Activated B cell treated with CpG ODN at 0.5 μM for 24 hours (primary cell): ENCODE results near the gene MED26. TPM values are rescaled to one million over a fixed set of nuclear protein-coding genes. Genes with fewer than 3 reads are reported as not detected.
"Not testable (repeated sequence)": the region's sequence is repeated elsewhere in the genome, so short reads cannot be mapped to it uniquely, and the experiment has no call there.

Experiments
- ATAC-seq: fragments of 200-7000 bp; cut with Tn5 transposase; one replicate; pipeline ENCODE4 v1.10.0; 2021; ENCODE audit warnings: low read depth, mild to moderate bottlenecking, moderate library complexity
- CTCF ChIA-PET: fragments of 350-600 bp; sonication (Branson Sonifier 250); formaldehyde crosslinking; loops from one replicate; lab custom pipeline; 2021; ENCODE audit warnings: antibody characterized with exemption; lab: Charles Lee
- POLR2A ChIA-PET: fragments of 350-600 bp; sonication (Branson Sonifier 250); formaldehyde crosslinking; loops from one replicate; lab custom pipeline; 2021; ENCODE audit warnings: antibody characterized with exemption; lab: Charles Lee
- DNase-seq: peaks from one replicate; pipeline ENCODE4 v3.0.0; 2022
- H3K27ac Mint-ChIP-seq: one replicate; pipeline ENCODE4 v1.8.0; 2020; ENCODE audit warnings: mixed read lengths
- H3K27me3 Mint-ChIP-seq: one replicate; pipeline ENCODE4 v1.8.0; 2021; ENCODE audit warnings: mixed read lengths
- H3K36me3 Mint-ChIP-seq: one replicate; pipeline ENCODE4 v1.8.0; 2021; ENCODE audit warnings: low read depth, mixed read lengths
- H3K4me1 Mint-ChIP-seq: one replicate; pipeline ENCODE4 v1.8.0; 2021; ENCODE audit warnings: mixed read lengths
- H3K4me3 Mint-ChIP-seq: one replicate; pipeline ENCODE4 v1.8.0; 2020; ENCODE audit warnings: mild to moderate bottlenecking, mixed read lengths
- H3K9me3 Mint-ChIP-seq: one replicate; pipeline ENCODE4 v1.8.0; 2020; ENCODE audit warnings: mixed read lengths
- CTCF ChIP-seq: fragments of 200-600 bp; IDR thresholded peaks from one replicate; pipeline ENCODE4 v1.8.0; 2022; ENCODE audit warnings: antibody characterized with exemption, mild to moderate bottlenecking
- intact Hi-C: fragments of 100-400 bp; cut with micrococcal nuclease; formaldehyde crosslinking; loops from one replicate; pipeline ENCODE4 v1.15.1; 2024
- total RNA-seq: library from RNA; stranded (reverse); gene quantifications from 2 replicates; pipeline ENCODE4 v1.2.3, GENCODE V29; 2022

The MED26 gene
- total RNA-seq, 1 donor from 2014 or later = 32.0 TPM

DNA sequence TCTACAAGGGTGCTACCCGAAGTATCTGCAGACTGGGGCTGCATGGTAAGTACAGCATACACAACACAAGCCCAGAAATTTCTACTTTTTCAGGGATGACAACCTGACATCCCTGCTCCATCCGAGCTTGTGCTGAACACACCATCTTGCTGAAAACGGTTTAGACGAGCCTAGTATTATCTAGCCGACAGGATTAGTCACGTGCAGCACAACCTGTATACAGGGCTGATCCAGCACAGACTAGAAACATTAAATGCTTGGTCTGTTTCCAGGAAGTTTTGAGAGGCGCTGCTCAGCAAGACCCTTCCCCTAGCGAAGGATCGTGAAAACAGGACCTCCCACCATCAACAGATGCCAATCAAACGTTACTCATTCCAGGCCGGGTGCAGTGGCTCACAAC lies 27.7 kb upstream of the MED26 start:
- TF ChIP-seq CTCF = no peak
- intact Hi-C loops = no loop called here
- no peak overlapping the region for H3K4me3 Mint-ChIP-seq

DNA sequence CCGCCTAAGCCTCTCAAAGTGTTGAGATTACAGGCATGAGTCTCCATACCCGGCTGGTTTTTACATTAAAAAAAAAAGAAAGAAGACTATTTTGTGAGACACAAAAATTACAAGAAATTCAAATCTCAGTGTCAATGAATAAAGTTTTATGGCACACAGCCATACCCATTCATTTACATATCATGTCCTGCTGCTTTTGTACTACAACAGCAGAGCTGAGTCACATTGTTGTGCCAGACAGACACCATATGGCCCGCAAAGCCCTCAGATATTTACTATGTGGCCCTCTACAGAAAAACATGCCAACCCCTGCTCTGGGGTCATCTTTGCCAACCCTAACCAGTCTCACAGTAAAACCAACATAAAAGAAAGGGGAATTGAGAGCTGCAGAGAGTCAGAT lies 26.6 kb upstream of the MED26 start:
- no peak for ATAC-seq
- intact Hi-C loops = no loop called here
- DNase-seq = no peak
- POLR2A ChIA-PET = interaction anchor here (0.6 to 0.7 kb wide), 4 partner anchors 10 to 159 kb away, joined by 3 to 8 read pairs (median 3); no protein-coding TSS in a partner anchor
- no peak for TF ChIP-seq CTCF
- CTCF ChIA-PET = no interaction called here
- peaks cover 84% of the 10 kb centered on the region for H3K36me3 Mint-ChIP-seq
- H3K27ac Mint-ChIP-seq = no peak overlapping the region
- no peaks in the 10 kb centered on the region for H3K9me3 Mint-ChIP-seq
- H3K4me3 Mint-ChIP-seq = no peak overlapping the region
- peaks cover 33% of the 10 kb centered on the region for H3K4me1 Mint-ChIP-seq
- no peaks in the 10 kb centered on the region for H3K27me3 Mint-ChIP-seq

More for the DNA sequence above, 27.7 kb upstream of the MED26 start:
- H3K4me1 Mint-ChIP-seq = peaks cover 30% of the 10 kb centered on the region
- no peaks in the 10 kb centered on the region for H3K9me3 Mint-ChIP-seq
- POLR2A ChIA-PET = no interaction called here
- ATAC-seq (no peak), DNase-seq (no peak)
- H3K27ac Mint-ChIP-seq = no peak overlapping the region
- CTCF ChIA-PET = no interaction called here
- H3K36me3 Mint-ChIP-seq = peaks cover 79% of the 10 kb centered on the region
- H3K27me3 Mint-ChIP-seq = no peaks in the 10 kb centered on the region

GRCh38 chr19:16654140-16654539 lies 26.1 kb upstream of the MED26 start:
- intact Hi-C loops = no loop called here
- peak; percentile 31 for ATAC-seq
- H3K4me3 Mint-ChIP-seq = no peak overlapping the region
- peaks cover 87% of the 10 kb centered on the region for H3K36me3 Mint-ChIP-seq
- no peak for TF ChIP-seq CTCF
- CTCF ChIA-PET = no interaction called here
- POLR2A ChIA-PET = interaction anchor here (0.6 to 0.7 kb wide), 3 partner anchors 10 to 159 kb away, joined by 3 to 8 read pairs (median 5); no protein-coding TSS in a partner anchor
- H3K27ac Mint-ChIP-seq = no peak overlapping the region
- peaks cover 30% of the 10 kb centered on the region for H3K4me1 Mint-ChIP-seq
- H3K27me3 Mint-ChIP-seq = no peaks in the 10 kb centered on the region
- DNase-seq = no peak
- no peaks in the 10 kb centered on the region for H3K9me3 Mint-ChIP-seq

DNA sequence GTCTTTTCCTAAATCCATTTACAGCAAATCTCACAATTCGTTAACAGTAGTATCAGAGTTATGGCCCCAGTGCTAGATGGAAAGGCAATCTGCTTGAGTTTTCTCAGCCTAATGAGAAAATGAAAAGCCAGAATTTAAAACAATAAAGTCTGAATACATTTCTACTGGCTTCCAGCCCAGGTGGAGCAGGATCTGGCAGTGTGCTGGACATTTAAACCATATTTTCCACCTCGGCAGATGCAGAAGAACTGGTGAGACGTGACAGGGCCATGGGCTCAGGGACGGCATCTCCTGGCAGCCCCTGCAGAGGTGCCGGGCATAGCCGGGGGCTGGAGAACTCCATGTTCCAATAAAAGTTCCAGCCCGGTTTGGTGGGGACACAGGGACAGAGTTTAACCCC lies 24.9 kb upstream of the MED26 start:
- POLR2A ChIA-PET = no interaction called here
- H3K27me3 Mint-ChIP-seq = no peaks in the 10 kb centered on the region
- peaks cover 18% of the 10 kb centered on the region for H3K4me1 Mint-ChIP-seq
- H3K36me3 Mint-ChIP-seq = peaks cover 90% of the 10 kb centered on the region
- TF ChIP-seq CTCF = no peak
- DNase-seq (no peak), ATAC-seq (no peak)
- CTCF ChIA-PET = no interaction called here
- no peak overlapping the region for H3K4me3 Mint-ChIP-seq
- intact Hi-C loops = no loop called here
- H3K27ac Mint-ChIP-seq = no peak overlapping the region
- H3K9me3 Mint-ChIP-seq = no peaks in the 10 kb centered on the region

GRCh38 chr19:16651421-16652188 lies 23.6 kb upstream of the MED26 start:
- peaks cover 91% of the 10 kb centered on the region for H3K36me3 Mint-ChIP-seq
- DNase-seq, H3K9me3 Mint-ChIP-seq, H3K27me3 Mint-ChIP-seq, CTCF ChIA-PET, H3K4me3 Mint-ChIP-seq, ATAC-seq, POLR2A ChIA-PET, intact Hi-C loops: not testable (repeated sequence)
- H3K27ac Mint-ChIP-seq = peak overlapping the region; percentile 35
- peaks cover 11% of the 10 kb centered on the region for H3K4me1 Mint-ChIP-seq
